HG03039 (cell line): ENCODE data around the gene POU2F3.
"Not testable (repeated sequence)": the region's sequence is repeated elsewhere in the genome, so short reads cannot be mapped to it uniquely, and the experiment has no call there.

Source experiments
- ATAC-seq: cut with Tn5 transposase; IDR thresholded peaks from one replicate; pipeline ENCODE4 v1.9.1; 2021; ENCODE audit warnings: mild to moderate bottlenecking, moderate library complexity; ENCODE audit not compliant: unreplicated experiment

The POU2F3 gene

DNA sequence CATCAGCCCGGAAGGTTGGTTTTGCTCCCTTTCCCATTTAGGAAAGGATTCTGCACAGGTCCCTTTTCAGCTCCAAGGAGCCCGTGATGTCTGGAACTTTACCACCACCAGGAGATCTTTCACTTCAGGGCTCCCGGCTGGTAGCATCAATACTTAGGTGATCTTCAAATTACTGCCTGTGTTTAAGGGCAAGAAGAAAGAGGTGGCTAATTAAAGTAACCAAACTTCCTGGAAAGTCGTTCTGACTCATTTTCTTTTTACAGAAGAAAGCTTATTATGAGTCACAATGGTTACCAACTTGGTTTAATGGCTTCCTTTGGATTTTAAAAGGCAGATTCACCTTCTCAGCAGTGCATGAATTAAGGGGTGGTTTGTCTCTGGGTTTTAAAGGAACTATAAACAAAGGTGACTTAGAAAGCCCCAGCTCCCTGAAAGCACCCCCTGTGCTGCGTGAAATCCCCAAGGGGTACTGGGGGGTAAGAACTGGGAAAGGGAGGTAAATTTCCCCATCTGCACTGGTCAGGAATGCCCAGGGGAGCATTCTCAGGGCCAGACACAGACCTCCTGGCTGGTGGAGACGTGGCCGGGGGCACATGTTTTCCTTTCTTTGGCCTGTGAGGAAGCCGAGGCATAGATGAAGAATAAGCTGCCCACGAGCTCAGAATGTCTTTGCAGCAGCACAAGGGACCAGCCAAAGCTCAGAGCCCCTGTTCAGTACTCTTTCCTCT lies 8.8 kb downstream of the POU2F3 start:
- ATAC-seq, result peak; percentile 60

DNA sequence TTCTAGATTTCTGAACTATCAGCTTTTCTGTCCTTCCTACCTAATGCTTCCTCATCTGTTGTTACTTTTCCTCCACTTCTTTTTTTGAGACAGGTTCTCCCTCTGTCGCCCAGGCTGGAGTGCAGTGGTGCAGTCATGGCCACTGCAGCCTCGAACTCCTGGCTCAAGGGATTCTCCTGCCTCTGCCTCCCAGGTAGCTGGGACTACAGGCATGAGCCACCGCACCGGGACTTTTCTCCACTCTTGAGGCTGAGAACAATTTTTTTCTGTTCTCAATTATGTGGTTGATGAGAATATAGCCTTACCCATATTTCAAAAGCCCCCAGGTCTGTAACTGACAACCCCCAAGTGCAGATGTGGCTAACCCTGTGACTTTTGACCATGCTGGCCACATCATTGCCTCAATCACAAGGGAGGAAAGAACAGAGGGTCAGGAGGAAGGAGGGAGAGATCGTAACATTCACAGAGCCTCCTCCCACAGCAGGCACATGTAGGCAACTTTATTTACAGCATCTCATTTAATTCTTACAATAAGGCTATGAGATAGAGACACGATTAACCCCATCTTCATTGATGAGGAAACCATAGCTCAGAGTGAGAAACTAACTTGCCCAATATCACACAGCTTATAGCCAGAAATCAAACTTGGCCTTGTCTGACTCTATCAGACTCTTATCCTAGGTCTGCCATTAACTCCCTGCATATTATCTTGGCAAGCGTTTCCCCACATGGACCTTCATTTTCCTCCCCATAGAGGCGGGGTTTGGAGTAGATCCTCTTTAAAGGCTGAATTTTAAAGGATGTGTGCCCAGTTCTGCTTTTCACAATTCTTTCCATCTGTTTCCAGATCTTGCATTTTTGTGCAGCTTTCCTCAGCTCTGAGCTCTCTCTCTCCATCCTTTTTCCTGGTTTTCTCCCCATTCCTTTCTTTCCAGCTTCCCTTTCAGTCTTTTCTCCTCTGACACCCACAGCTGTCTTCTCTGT lies 9.6 kb downstream of the POU2F3 start:
- no peak for ATAC-seq

DNA sequence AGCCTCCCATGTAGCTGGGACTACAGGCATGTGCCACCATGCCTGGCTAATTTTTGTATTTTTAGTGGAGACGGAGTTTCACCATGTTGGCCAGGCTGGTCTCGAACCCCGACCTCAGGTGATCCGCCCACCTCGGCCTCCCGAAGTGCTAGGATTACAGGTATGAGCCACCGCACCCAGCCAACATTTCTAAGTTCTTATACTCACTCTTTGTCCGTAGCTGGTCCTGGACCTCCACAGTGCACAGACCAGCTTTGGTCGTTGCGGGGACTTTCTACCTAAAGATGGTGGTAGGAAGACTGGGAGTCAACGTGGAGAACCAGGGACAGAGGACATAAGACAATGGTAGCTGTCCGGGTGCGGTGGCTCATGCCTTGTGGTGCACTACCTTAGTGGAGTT lies 13.4 kb downstream of the POU2F3 start:
- ATAC-seq, result not testable (repeated sequence)

DNA sequence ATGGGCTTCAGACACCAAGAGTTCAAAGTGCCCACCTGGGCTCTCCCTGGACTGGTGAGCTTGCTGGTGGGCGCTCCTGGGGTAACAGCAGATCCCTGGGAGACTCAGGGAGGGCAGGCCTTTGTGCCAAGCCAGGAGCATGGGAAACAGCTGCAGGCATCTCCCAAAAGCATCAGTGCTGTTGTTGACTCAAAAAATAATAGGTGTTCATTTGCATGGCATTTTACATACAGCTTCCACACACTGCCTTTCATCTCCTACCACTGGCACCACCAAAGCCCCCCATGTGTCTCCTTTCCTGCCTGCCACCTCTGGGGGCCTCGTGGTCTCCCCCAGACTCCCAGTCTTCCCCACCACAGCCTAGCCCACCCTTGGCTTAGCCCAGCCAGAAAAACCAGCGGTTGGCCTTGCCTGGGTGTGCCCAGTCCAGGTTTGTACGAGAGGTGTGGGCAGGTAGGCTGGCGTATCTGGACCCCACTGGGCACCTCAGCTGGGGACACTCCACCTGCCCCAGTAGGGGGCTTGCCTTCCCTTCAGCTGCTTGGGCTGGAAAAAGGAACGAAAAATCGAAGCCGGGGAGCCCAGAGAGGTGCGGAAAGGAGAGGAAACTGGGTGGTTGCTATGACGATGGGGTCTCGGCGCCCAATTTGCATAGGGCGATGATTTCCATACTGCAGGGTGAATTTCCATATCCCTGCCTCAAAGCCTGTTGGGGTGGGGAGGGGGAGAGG lies 15.0 kb downstream of the POU2F3 start:
- no peak for ATAC-seq

DNA sequence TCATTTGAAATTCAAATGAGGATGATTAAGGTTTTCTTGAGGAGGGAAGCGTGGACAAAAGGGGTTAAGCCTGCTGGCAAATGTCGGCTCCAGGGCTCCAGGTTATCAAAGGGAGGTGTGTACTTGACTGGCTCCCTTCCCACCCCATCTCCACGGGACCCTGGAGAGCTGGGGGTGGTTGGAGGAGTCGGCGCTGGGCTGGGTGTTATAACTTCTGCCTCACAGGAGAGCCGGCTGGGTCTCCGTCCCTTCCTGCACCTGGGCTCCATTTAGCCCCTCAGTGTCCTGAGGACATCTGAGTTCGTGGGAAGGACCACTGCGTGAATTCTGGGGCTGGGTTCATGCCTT lies 15.6 kb downstream of the POU2F3 start:
- ATAC-seq, result no peak

DNA sequence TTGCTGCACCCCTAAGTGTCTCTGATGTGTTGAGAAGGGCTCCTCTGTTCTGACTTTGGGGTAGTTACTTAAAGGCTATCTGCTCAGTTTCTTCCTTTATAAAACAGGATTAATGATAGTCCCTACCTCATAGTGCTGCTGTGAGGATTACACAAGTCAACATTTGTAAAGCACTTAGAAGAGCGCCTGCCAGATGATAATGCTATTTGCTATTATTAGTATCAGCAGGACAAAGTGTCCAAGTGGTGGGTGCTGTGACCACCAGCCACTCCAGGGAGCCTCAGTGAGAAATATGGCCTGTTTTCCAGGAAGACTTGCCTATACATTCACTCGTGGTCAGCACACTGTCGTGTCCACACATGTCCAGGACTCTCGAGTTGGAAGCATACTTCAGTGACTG lies 16.2 kb downstream of the POU2F3 start:
- ATAC-seq, result no peak

DNA sequence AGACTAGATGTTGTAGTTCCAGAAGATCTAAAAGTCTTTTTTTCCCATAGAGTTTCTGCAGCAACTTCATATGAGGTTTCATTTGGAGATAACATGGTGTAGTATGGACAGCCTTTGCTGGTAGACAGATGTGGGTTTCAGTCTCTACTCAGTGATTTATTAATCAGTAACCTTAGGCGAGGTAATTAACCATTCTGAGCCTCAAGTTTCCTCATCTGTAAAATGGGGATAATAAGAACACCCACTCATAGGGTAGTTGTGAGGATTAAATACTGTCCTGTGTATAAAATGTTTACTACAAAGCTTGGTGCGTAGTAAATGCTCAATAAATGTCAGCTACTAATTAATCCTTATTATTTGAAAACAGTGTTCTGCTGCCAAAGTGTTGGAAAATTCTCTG lies 16.8 kb downstream of the POU2F3 start:
- ATAC-seq, result no peak

DNA sequence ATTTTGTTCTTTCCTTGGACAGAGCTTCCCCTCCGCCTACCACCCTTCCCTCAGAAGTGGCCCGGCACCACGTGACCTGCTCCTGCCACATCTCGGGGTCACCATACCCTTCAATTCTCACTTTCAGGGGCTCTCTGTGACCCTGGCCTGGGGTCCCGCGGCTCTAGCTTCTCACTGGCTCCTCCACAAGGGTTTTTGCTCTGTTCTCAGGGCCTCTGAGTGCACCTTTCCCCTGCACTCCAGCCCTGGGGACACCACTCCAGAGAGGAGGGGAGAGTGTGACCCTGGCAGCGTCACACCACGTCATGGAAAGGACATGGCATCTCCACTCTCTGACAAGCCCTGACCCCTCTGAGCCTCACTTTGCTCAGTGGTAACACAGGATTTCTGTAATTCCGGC lies 17.4 kb downstream of the POU2F3 start:
- ATAC-seq, result no peak

DNA sequence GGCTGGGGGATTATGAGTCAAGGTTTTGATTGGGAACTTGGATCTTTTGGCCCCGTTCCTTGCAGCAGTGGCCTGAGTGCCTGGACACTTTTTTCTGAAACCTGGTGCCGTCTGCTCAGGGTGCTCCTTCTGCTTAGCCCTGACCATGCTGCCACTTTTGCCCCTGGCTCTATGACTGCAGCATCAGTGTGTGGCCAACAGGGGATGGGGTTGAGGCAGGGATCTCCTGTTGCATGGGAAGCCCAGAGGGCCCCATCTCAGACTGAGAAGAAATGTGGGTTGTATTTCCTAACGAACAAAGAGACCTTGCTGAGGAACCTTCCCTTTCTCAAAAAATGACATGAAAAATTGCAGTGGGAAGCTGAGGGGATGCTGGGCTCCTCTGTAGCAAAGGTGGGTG lies 18.7 kb downstream of the POU2F3 start:
- ATAC-seq, result no peak

DNA sequence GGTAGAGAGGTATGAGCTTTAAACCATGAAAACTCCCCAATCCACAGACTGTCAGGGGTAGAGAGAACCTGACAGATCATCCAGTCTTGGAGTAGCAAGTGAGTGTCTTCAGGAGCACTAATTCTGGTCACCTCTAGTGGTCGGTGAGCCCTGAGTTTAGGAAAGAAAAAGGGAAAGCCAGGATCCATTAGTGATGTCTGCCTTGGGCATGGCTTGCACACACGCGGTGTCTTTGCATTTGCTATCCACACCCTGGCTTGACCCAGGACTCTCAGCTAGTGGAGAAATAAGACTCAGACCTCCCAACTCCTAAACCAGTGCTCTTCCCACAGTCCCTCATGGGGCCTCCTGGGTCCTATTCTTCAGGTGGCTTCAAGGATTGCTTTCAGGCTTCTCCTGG lies 19.3 kb downstream of the POU2F3 start:
- ATAC-seq, result no peak

DNA sequence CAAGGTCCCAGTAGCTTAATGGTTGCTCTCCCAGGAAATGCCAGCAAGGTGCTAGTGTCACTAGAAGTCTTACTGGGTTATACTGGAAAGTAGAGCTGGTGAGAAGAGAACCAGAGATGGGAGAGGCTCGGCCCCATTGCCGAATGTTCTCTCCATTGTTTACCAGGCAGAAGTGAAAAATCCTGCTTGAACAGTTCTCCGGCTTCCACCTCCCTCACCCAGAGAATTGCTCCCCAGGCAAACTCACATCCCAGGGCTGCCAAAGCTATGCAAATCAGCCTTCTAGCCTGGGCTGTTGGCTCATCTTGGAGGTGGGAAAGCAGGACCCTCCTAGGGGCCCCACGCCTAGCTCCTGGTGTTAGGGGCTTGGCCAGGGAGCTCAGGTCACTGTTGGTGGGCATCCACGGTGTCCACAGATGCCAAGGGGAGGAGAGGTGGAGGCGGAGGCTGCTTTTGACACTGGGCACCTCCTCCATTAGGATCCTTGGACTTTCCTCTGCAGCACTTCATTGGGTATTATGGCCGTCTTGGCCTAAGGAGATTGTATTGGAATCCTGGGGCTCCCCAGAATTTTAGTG lies 20.1 kb downstream of the POU2F3 start:
- no peak for ATAC-seq

DNA sequence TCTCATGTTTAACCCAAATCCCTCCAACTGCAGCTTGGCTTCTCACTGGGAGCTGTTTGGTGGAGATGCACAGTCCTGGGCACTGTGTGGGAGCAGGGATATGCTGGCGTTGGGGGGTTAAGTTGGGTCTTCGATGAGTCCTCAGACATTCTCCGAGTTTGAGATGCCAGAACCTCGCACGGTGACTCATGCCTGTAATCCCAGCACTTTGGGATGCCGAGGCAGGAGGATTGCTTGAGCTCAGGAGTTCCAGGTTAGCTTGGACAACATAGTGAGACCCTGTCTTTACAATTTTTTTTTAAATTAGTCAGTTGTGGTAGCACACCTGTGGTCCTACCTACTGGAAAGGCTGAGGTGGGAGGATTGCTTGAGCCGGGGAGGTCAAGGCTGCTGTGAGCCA lies 20.7 kb downstream of the POU2F3 start:
- ATAC-seq, result no peak

DNA sequence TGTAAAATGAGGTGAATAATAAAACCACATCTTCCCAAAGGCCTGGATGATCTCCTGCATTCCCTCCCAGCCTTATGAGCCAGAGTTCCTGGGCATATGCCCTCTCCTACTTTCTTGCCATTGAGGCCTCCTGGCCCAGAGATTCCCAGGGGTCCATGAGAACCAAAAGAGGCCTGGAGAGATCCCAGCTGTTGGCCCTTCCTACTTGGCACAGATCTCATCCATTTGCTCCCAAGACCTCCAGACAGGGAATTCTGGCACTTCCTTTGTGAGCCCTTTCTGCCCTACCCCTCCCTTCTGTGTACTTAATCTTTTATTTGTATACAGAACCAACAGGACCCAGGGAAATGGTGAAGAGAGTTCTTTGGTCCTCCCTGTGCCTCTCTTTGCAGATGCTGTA lies 21.4 kb downstream of the POU2F3 start:
- ATAC-seq, result no peak

DNA sequence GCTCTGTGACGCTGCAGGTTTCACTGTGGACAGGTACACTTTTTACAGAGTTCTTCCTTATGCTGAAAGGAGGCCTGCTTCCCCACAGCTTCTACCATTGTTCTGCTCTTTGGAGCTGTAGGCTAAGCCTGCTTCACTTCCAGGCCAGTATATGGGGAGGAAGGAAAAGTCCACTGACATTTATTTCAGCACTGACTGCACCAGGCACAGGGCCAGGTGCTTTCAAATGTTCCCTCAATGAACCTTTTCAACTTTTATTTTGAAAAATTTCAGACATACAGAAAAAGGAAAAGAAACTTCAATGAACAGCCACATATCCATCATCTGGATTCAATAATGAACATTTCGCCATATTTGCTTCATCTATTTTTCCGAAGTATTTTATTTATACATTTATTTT lies 22.0 kb downstream of the POU2F3 start:
- no peak for ATAC-seq

DNA sequence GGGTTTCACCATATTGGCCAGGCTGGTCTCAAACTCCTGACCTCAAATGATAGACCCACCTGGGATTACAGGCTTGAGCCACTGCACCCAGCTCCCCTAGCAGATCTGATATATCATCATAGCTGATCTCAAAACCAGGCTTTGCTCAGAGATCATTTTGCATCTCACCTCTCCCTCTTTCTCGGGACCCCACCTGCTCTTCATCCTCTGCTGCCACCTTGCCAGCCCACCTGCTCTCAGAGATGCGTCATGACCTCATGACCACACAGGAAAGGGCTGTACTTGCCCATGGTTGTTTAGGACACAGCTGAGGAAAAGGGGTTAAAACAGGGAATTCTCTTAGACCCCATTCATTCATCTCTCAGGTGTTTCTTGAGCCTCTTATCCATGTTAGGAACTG lies 27.4 kb downstream of the POU2F3 start:
- no peak for ATAC-seq

DNA sequence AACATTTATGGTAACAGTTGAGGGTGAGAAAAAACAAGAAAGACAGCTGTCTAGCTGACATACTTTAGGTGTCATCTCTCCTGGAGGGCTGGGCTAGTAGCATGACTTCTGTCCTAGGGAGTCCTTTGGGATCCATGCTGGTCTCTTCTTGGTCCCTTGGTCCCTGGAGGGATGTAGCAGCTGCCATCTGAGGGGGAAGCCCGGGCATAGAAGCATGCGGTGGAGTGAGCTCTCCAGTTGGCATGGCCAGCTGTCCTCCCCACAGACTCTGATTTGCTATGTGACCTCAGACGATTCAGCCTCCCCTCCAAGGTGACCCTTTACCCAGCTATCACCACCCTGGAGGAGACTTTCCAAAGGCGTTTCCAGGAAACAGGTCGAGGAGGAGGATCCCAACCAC lies 28.7 kb downstream of the POU2F3 start:
- ATAC-seq, result no peak

DNA sequence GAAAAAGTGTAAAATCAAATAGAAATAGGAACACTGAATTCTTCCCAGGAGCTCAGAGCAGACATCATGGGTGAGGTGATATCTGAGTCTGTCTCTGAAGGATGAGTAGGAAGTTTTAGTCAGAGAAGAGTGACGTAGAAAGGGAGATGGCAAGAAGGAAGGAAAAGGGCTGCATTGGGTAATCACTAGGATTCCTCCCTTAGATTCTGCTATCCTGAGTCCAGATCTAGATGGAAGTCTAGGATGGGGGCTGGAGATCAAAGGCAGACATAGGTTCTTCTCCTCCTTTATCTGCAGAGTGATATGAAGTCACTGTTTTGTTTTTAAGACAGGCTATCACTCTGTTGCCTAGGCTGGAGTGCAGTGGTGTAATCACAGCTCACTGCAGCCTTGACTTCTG lies 30.4 kb downstream of the POU2F3 start:
- ATAC-seq, result no peak

DNA sequence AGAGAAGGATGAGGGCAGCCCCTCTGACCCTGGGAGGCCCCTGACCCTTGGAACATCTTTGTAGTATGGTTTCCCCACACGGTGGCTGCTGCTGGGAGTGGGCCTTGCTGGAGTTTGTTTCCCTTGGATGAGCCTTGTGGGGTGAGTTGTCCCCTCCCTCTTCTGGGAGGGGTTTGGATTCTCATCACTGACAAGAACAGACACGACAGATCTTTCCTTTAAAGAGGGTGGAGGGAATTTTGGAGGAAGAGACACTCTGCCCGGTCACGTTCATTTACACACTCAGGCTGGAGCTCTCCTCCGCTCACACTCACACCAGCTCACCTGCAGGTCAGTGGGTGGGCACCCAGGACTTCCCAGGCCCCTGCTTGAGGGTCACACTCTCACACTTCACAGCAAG lies 31.7 kb downstream of the POU2F3 start:
- no peak for ATAC-seq

DNA sequence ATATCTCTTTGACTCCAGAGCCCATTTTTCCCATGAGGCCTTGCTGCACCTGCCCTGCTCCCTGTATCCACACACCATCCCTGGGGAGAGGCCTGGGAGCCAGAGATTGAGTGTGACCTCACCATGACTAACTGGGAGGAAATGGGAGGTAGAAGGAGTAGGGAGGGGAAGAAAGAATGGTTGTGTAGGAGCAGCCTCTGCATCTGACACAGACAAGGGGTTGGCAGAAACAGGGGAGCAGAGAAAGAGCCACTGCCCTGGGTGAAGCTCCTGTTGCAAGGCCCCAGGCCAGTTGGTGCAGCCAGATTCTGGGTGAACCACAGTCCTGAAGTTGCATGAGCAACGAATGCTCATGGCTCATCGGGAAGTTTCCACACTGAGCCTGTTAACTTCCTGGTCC lies 32.4 kb downstream of the POU2F3 start:
- no peak for ATAC-seq

DNA sequence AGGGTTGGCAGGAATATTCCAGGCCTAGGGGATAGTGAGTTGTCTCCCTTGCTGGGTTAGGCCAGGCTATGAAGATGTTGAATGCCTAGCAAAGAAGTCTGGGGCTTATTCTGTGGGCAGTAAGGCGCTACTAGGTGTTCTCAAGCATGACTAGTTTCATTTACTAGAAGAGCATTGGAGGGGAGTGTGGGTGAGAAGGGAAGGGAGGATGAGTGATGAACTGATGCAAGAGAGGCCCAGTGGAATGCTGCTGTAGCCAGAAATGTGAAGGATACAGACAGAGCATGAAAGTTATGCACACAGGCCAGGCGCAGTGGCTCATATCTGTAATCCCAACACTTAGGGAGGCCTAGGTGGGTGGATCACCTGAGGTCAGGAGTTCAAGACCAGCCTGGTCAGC lies 33.5 kb downstream of the POU2F3 start:
- ATAC-seq, result no peak

DNA sequence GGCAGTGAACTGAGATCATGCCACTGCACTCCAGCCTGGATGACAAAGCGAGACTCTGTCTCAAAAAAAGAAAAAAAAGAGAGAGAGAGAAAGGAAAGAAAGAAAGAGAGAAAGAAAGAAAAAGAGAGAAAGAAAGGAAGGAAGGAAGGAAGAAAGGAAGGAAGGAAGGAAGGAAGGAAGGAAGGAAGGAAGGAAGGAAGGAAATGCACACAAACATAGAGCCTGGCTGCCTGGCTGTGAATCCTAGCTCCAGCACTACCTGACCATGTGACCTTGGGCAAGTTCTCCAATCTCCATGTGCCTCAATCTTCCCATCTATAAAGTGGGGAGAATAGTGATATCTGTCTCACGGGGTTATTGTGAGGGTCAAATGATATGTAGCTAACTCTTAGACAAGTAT lies 34.0 kb downstream of the POU2F3 start:
- ATAC-seq, result not testable (repeated sequence)
